Fibroblast of skin of back (primary cell): ENCODE measurements around the gene EPRS1.
A peak's percentile ranks its signal among the peaks of the same experiment; 100 is the strongest.
"Not testable (repeated sequence)": the region's sequence is repeated elsewhere in the genome, so short reads cannot be mapped to it uniquely, and the experiment has no call there.

Experiments
- DNase-seq: peaks from one replicate; pipeline ENCODE4 v3.0.0-alpha.2; 2013

The EPRS1 gene

DNA sequence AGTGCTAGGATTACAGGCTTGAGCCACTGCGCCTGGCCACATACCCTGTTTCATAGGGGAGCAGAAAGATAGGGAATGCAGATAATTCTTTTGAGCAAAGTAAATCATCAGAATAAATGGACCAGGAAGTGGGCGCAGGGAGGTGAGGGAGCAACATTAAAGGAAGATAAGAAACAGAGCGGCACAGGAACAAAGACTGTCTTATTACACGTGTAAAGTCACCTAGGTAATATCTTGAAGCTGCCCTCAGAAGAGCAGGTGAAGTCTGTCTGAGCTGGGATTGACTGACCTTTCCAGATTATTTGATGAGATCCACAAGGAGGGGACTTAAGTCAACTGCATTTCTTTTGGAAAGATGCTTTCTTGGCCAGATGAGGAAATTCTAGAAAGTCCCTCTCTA, 7.7 kb downstream of the EPRS1 start:
- DNase-seq, result no peak

DNA sequence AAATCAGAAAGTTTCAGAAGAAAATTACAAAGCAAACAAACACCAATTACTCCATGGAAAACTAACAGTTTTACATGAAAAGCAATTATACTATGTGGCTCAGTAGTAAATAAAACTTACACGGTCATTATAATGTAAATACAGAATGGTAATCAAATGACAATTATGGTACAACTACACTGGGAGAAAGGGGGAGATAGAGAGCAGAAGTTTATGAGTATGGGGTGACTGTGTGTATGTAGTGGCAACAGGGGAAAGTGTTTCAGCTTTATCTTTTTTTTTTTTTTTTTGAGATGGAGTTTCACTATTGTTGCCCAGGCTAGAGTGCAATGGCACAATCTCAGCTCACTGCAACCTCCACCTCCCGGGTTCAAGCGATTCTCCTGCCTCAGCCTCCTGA, 8.5 kb downstream of the EPRS1 start:
- not testable (repeated sequence) for DNase-seq

DNA sequence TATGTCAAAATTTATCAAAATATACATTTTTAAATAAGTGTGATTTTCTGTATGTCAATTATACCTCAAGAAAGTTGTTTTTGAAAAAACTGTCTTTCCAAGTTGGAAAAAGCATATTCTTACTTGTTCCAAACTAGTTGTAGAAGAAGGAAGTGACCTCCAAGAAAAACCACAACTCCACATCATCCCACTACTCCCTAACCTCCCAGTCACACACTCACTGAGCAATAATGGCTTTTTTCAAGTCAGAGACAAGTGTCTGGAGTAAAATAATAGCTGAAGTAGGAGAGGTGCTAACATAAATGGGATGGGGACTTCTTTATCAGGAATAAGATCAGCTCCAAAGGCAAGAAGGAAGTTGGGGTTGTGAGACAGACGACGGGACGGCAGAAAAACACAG, 13.4 kb downstream of the EPRS1 start:
- no peak for DNase-seq

DNA sequence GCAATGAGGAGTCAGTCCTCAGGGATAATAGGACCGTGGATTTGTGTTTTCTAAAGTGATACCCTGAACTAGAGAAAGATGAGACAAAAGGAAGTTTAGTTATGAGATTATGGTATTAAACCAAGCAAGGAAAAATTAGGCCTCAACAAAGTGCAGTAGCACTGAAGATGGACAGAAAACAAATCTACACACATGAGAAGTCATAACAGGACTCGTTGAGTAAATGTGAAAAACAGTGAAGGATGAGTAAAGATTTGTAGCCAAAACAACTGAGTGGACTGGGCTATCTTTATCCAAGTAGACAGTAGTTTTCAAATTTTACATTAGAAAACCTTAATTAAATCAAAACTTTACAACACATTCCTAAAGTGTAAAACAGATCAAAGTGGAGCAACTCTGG, 15.0 kb downstream of the EPRS1 start:
- DNase-seq, result no peak

DNA sequence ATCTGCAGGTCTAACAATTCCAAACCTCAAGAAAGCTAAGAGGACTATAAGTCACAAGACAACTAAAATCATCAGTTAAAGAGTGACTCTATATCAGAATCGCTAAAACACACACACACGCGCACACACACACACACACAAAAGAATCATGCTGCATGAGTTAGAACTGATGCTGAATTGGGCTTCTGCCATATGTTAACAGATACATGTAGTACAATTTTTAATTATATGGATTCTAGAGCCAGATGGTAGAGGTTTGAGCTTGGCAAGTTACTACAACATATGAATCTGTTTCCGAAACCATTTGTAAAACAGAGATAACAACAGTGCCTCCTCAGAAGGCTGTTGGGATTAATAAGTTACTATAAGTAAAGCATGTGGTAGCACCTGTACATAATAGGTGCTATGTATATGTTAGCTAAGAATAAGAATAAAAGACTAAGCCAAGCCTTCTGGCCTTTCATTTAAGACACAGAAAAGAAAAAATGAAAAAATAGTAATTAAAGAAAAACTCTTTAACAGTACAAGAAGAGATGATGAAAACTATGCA, 17.9 kb downstream of the EPRS1 start:
- no peak for DNase-seq

DNA sequence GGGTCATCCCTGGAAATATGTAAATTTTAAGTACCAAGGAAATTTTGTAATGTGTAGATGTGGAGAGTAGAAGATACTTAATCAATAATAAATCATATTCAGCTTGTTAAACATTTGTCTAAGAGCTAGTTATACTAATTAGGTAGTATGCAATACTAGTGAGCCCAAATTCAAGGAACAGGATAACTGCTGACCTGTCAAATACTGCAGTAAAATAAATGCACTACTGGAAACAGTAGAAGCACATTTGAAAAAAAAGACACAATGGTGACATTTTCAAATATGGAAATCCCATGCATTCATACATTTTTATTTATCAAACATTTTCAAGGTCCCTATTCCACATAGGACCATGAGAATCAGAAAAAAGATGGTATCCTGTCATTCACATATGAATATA, 27.2 kb downstream of the EPRS1 start:
- DNase-seq, result no peak

DNA sequence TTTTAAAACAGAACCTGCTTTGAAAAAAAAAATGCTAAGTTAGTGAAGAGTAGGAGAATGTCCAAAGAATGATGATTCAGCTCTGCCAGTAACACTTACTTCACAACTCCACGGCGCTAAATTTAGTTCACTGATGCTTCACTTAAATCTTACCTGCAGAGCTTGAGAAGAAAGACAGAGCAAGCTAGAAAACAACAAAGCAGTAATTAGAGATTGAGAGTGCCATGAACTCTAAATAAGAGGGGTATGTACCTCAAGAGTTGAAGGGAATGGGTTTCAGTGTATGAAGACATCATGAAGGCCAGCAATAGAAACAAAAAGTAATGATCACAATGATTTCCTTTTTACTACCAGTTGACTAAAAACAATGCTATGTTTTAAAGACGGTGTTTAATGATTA, 32.8 kb downstream of the EPRS1 start:
- peak; percentile 7 for DNase-seq

DNA sequence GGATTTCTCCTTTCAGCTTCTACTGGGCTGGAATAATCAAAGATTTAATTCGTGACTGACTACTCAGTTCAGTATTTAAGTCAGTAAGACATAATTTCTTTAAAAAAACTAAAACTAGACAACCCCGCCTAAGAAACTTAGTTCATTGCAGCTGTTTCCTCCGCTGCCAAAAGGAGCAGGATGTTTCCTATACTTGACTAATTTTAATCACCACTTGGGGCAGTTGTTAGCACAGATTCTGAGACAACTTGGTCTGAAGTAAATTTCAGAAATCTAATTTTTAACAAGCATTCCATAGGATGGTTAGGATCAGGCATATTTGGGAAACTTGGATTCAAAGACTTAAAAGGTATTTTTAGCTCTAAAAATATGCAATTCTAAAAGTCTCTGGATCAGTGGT, 34.0 kb downstream of the EPRS1 start:
- peak; percentile 13 for DNase-seq

DNA sequence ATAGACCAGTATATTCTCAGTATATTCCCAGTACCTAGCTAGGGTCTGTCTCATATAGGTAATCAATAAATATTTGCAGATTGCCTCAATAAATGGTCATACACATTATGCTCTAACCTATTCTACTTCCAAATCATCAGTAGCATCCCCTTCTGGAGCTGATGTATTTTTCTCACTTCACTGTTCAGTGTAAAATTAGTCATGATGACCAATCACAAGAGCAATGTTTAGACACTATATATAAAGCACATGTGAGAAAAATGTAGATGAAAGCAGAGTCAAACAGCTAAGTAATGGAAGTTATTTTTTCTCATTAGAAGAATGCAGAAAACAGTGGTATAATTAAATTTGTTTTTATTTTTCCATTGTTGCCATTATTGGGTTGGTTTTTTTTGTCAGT, 34.7 kb downstream of the EPRS1 start:
- peak; percentile 30 for DNase-seq

DNA sequence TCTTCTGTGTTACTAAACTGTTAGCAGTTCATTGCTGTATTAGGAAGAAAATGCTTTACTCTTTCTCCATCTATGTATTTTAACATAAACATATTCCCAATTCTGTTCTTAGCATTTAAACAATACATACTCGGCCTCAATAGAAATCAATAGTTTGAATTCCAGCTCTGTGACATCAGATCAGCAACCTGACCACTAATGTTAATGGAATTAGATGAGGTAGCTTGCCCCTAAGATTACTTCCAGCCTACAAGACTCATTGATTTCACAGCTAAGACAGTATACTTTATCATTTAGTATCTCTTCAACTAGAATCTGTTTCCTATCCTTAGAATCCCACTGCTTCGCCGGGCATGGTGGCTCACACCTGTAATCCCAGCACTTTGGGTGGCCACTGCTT, 38.9 kb downstream of the EPRS1 start:
- peak; percentile 17 for DNase-seq

DNA sequence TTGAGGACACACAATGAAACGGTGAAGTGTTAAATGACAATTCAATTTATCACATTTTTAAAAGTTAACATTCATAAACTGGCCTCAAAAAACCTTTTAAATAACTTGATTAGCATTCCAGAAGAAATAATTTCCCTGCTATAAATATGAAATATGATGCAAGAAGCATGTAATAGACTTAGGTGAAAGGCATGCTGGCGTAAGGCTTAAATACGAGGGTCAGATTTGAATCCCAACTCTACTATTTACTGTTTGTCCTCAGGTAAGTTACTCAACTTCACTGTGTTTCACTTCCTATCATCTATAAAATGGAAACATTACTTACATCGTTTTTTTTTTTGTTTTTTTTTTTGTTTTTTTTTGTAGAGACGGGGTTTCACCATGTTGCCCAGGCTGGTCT, 40.8 kb downstream of the EPRS1 start:
- no peak for DNase-seq

DNA sequence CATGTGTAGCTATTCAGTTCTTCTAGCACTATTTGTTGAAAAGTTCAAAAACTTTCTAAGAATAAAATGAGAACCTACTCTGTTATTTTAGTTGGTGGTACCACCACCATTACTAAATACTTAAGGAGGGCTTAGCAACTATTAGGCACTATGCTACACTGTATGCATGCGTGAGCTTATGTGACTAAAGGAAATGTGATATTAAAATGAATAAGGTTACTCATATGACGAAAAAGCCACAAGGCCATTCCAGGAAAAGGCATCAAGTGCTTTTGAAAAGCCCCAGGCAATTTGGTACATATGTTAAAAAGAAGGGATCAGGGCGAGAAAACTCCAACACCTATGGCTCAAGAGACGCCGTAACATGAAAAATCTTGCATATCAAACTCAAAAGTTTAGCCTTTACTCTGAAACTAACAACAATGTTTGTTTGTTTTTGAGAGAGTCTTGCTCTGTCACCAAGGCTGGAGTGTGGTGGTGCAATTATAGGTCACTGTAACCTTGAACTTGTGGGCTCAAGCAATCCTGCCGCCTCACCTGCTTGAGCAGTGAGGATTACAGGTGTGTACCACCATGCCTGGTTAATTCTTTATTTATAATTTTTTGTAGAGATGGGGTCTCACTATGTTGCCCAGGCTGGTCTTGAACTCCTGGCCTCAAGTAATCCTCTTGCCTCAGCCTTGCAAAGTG, 42.5 kb downstream of the EPRS1 start:
- DNase-seq, result no peak

DNA sequence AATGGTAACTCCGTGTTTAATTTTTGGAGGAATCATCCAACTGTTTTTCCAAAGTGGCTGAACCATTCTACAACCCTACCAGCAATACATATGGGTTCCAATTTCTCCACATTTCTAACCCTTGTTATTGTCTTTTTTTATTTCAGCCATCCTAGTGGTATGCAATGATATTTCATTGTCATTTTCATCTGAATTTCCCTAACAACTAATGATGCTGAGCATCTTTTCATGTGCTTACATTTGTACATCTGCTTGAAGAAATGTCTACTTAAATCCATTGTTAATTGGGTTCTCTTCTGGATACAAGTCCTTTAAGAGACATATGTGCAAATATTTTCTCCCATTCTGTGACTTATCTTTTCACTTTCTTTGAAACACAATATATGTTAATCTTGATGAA, 43.3 kb downstream of the EPRS1 start:
- DNase-seq, result no peak

DNA sequence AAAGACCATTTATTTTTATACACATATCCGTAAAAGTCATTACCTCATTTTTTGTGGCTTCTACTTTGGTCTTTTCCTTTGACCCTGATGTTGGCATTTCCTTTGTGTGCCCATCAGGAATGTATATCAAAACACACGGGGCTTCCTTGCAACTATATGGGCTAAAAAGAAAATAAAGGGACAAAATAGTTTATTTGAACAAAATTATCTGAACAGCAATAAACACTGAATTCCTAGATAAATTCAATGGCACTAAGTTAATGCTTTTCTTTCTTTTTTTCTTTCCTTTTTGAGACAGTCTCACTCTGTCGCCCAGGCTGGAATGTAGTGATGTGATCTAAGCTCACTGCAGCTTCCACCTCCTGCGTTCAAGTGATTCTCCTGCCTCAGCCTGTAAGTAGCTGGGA, 45.2 kb downstream of the EPRS1 start:
- DNase-seq, result peak; percentile 76

DNA sequence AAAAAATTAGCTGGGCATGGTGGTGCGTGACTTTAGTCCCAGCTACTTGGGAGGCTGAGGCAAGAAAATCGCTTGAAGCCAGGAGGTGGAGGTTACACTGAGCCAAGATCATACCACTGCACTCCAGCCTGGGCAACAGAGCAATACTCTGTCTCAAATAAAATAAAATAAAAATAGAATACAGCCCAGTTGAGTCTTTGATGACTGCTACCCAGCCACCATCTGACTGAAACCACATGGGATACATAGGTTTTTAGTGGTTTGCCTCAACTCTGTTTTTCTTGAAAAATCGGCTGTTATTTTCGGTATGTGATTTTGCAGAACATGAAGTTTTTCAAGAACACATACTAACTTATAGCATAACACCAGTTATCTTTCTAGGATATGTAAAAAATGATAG, 46.5 kb downstream of the EPRS1 start:
- no peak for DNase-seq
